Measurements from ENCODE around the gene VSTM4. TPM values are rescaled to one million over a fixed set of nuclear protein-coding genes. Genes with fewer than 3 reads are reported as not detected.

VSTM4 gene
- total RNA-seq, 4 donors from 2014 or later, result 11.8 to 26.2 (median 19.7) TPM

DNA sequence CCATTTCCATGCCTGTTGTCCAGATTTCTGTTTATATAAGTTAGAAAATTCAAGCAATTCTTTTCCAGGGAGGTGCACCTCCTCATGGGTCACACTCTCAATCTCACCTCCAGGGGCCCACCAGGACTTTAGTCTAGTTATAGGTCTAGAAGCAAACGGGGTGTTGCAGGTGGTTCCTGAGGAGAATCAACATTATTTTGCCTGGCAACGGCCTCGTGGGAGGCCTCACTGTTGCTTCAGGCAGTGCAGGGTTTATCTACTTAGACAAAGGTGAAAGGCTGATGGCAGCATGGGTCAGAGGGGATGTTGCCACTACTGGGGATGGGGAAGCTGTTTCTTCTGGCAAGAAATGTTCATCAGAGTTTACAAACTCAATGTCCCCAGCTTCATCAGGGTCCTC is 119.0 kb downstream of the VSTM4 start:
- TF ChIP-seq, protein P1, sequence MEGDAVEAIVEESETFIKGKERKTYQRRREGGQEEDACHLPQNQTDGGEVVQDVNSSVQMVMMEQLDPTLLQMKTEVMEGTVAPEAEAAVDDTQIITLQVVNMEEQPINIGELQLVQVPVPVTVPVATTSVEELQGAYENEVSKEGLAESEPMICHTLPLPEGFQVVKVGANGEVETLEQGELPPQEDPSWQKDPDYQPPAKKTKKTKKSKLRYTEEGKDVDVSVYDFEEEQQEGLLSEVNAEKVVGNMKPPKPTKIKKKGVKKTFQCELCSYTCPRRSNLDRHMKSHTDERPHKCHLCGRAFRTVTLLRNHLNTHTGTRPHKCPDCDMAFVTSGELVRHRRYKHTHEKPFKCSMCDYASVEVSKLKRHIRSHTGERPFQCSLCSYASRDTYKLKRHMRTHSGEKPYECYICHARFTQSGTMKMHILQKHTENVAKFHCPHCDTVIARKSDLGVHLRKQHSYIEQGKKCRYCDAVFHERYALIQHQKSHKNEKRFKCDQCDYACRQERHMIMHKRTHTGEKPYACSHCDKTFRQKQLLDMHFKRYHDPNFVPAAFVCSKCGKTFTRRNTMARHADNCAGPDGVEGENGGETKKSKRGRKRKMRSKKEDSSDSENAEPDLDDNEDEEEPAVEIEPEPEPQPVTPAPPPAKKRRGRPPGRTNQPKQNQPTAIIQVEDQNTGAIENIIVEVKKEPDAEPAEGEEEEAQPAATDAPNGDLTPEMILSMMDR (IDR thresholded peaks at IDR 0.05), result no peak
- DNase-seq (ENCODE audit: low spot score), result no peak
- no peak for ATAC-seq (ENCODE audit: low FRiP score)

DNA sequence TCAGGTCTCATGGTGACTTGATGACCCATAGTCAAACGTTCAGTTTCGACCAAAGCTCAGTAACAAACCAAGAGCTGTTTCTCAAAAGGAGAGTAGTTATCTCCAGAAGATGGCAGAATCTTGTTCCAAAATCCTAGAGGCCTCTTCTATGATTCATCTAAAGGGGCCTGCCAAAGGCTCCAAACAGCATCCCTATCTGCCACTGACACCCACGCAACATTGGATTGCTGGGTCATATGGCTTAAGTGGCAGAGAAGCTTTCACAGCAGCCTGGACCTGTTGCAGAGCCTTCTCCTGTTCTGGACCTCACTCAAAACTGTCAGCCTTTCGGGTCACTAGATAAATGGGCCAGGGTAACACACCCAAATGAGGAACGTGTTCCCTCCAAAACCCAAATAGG is 121.7 kb downstream of the VSTM4 start:
- ATAC-seq (ENCODE audit: low FRiP score) (no peak), DNase-seq (ENCODE audit: low spot score) (no peak)
- TF ChIP-seq, protein P1 (IDR thresholded peaks at IDR 0.05), result no peak

DNA sequence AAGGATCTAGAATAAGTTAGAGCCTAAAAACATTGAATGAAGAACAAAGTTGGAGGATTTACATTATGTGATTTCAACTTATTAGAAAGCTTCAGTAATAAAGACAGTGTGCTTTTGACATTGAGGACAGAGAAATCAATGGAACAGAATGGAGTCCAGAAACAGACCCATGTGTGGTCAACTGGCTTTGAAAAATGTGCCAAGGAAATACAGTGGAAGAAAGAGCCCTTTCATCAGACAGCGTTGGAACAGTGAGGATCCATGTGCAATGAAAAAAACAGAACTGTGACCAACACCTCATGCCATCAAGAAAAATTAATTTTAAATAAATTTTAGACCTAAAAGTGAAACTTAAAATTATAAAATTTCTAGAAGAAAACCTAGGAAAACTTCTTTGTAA is 125.1 kb downstream of the VSTM4 start:
- no peak for ATAC-seq (ENCODE audit: low FRiP score)

DNA sequence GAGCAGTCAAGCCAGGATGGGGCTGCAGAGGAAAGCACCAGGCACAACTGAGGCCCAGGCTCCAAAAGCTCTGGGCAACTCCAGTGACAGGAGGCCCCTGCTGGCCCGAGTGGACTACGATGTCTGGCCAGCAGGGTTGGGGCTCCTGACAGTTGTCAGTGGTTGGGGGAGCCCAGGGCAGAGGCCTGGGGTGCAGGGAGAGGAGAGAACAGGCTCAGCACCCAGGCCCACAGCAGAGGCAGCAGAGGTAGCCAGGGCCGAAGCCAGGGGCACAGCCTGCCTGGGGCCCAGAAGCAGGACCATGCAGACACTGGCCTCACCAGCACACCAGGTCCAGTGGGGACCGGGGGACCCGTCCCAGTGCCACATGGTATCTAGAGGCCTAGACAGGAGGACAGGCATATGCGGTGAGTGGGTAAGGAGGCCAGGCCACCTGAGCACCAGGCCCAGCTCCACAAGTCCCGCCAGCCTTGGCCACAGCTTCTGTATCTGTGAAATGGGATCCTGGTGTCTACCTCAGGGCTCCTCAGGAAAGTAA is 129.6 kb downstream of the VSTM4 start:
- ATAC-seq (ENCODE audit: low FRiP score) (no peak), DNase-seq (ENCODE audit: low spot score) (no peak)
- TF ChIP-seq, protein P1 (IDR thresholded peaks at IDR 0.05), result no peak

More for the DNA sequence above, 125.1 kb downstream of the VSTM4 start:
- DNase-seq (ENCODE audit: low spot score), result no peak
- TF ChIP-seq, protein P1 (IDR thresholded peaks at IDR 0.05), result no peak

DNA sequence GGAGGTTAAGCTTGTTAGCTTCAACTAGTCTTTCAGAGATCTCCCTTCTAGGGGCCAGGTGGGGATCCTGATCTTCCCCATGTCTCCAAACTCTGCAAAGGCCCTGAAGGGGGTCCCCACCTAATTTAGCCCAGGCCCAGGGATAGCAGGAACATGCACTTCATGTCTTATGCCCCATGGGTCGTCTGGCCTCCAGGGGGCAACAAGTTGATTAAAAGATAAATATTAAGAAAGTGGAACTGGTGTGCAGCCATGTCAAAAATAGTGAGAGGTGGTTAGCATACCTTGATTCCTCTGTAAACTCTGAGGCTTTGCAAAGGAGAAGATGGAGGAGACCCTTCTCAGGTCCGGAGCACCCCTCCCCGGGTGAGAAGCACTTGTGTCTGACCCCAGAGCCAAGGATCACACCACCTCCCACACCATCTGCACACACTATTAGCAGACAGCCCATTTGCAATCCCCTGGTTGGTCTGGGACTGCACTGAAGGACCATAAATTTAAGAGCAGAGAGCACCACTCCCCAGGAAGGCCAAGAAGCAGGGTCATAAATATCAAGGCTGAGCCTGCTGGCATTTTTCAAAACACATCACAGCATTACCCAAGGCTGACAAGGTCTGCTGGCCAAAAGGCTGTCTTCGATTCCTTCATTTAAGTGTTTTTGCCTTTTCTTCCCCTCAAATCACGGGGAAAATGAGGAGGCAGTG is 131.5 kb downstream of the VSTM4 start:
- ATAC-seq (ENCODE audit: low FRiP score) (no peak), DNase-seq (ENCODE audit: low spot score) (no peak)
- TF ChIP-seq, protein P1 (IDR thresholded peaks at IDR 0.05), result no peak

DNA sequence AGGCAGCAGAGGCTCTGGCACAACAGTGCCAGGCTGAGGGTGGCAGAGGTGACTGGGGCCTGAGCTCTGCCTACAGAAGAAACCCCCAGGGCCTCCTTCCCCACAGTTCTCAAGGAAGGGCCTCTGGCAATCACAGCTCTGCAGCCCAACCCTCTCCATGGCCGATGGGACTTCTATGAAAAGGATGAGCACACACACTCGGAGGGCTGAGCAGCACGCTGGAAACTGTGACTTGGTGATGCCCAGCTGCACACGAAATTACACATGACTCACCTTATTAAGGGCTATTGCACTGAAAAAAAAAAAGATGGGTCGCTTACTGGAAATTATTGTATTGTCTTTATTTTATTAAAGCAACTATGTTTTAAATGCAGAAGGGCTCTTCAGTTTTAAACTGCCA is 132.7 kb downstream of the VSTM4 start:
- ATAC-seq (ENCODE audit: low FRiP score) (no peak), DNase-seq (ENCODE audit: low spot score) (no peak)
- TF ChIP-seq, protein P1 (IDR thresholded peaks at IDR 0.05), result no peak

DNA sequence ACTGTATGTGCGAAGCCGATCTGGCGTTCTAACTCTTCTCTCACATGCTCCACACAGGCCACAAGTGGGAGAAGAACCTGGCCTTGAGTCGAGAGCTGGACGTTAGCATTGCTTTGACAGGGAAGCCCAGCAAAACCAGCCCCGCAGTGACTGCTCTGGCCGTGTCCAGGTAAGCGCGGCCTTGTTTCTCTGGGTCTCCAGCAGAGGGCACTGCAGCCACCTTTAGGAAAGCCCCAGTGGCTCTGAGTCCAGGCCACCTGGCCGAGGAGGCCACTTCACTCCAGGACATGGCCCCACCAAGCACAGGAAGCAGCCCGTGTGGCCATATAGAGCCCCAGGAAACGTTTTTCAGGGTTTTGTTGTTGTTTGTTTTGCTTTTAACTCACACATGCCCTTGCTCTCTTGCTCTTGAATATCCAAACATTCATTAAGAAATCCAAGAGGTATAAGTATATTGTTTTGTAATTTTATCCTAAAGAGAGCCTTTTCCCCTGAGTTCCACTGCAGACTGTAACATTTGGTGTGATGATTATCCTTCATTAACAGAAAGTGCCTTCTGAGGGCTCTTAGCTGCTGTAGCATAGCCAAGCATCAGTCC is 133.9 kb downstream of the VSTM4 start:
- TF ChIP-seq, protein P1 (IDR thresholded peaks at IDR 0.05), result peak in 1 of 3 donors; percentile 35
- no peak for DNase-seq (ENCODE audit: low spot score)
- peak; percentile 39 for ATAC-seq (ENCODE audit: low FRiP score)

All from omental fat pad (tissue), 4 donors.